DOHH2 (cell line): Measurements from ENCODE around the gene RNF2.

Experiments
- H3F3A ChIP-seq: fragments of 200-600 bp; sonication (generic), shearing (Covaris generic); 2 replicates; pipeline ENCODE4 v1.6.0; 2016; ENCODE audit warnings: antibody characterized with exemption, mild to moderate bottlenecking; ENCODE audit not compliant: control insufficient read depth, insufficient read depth
- H3K27ac ChIP-seq: fragments of 200-600 bp; sonication (generic); 2 replicates; pipeline ENCODE4 v1.5.1; 2014; ENCODE audit warnings: low read depth, mild to moderate bottlenecking, low read length, moderate library complexity
- H3K27me3 ChIP-seq: fragments of 200-600 bp; sonication (generic); 2 replicates; pipeline ENCODE4 v1.6.1; 2014; ENCODE audit warnings: mild to moderate bottlenecking, low read length, mixed read lengths; ENCODE audit not compliant: control insufficient read depth
- H3K36me3 ChIP-seq: fragments of 200-600 bp; sonication (generic); 2 replicates; pipeline ENCODE4 v1.6.1; 2014; ENCODE audit warnings: mild to moderate bottlenecking, low read length, moderate library complexity, mixed read lengths; ENCODE audit not compliant: control insufficient read depth
- H3K4me1 ChIP-seq: fragments of 200-600 bp; sonication (generic); 2 replicates; pipeline ENCODE4 v1.6.1; 2014; ENCODE audit warnings: mild to moderate bottlenecking, low read length, mixed read lengths; ENCODE audit not compliant: control insufficient read depth
- H3K4me2 ChIP-seq: fragments of 200-600 bp; sonication (generic); 2 replicates; pipeline ENCODE4 v1.6.0; 2014; ENCODE audit warnings: mild to moderate bottlenecking, low read length, moderate library complexity
- H3K4me3 ChIP-seq: fragments of 200-600 bp; sonication (generic); 2 replicates; pipeline ENCODE4 v1.5.1; 2014; ENCODE audit warnings: mild to moderate bottlenecking, low read length, mixed read lengths
- H3K79me2 ChIP-seq: fragments of 200-600 bp; sonication (generic); 2 replicates; pipeline ENCODE4 v1.6.1; 2014; ENCODE audit warnings: mild to moderate bottlenecking, low read length, mixed read lengths; ENCODE audit not compliant: control insufficient read depth
- H3K9me2 ChIP-seq: fragments of 200-600 bp; sonication (generic); replicated peaks from 2 replicates; pipeline ENCODE4 v1.6.1; 2014; ENCODE audit warnings: mild to moderate bottlenecking, low read length, mixed read lengths; ENCODE audit not compliant: control insufficient read depth
- H3K9me3 ChIP-seq: fragments of 200-600 bp; sonication (generic); 2 replicates; pipeline ENCODE4 v1.6.1; 2014; ENCODE audit warnings: antibody characterized with exemption, low read length, mixed read lengths; ENCODE audit not compliant: control insufficient read depth, insufficient read depth
- H4K20me1 ChIP-seq: fragments of 200-600 bp; sonication (generic); 2 replicates; pipeline ENCODE4 v1.6.0; 2014; ENCODE audit warnings: low read depth, mild to moderate bottlenecking, antibody characterized with exemption, low read length, moderate library complexity; ENCODE audit not compliant: control insufficient read depth, insufficient read depth
- EZH2phosphoT487 ChIP-seq: fragments of 200-600 bp; sonication (generic); IDR thresholded peaks from 2 replicates; pipeline ENCODE4 v1.6.1; 2017; ENCODE audit warnings: borderline replicate concordance, mild to moderate bottlenecking, antibody characterized with exemption, low read length, moderate library complexity, mixed read lengths
- TF ChIP-seq, protein P1 (sequence below): fragments of 200-600 bp; sonication (generic); IDR thresholded peaks from one replicate; pipeline ENCODE4 v1.5.1; 2014; ENCODE audit warnings: antibody characterized with exemption, mild to moderate bottlenecking, low read depth, low read length; ENCODE audit not compliant: poor library complexity, severe bottlenecking

The RNF2 gene

DNA sequence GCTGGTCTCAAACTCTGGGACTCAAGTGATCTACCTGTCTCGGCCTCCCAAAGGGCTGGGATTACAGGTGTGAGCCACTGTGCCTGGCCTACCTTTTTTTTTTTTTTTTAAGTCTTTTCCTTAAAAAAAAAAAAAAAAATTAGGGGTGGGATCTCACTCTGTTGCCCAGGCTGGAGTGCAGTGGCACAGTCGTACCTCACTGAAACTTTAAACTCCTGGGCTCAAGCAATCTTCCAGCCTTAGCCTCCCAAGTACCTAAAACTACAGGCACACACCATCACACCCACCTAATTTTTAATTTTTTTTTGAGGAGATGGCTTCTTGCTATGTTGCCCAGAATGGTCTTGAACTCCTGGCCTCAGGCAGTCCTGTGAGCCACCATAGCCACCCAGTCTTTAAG lies 38.5 kb downstream of the RNF2 start:
- Histone ChIP-seq H3K36me3 (peaks cover 10% of the 10 kb centered on the region), H3K4me3 (no peak overlapping the region), H3K9me3 (no peaks in the 10 kb centered on the region), H3F3A (no peaks in the 10 kb centered on the region), H3K9me2 (no peaks in the 10 kb centered on the region), H3K4me1 (no peaks in the 10 kb centered on the region), H4K20me1 (no peaks in the 10 kb centered on the region), H3K27ac (no peak overlapping the region), H3K27me3 (no peaks in the 10 kb centered on the region), H3K4me2 (no peak overlapping the region), H3K79me2 (peaks cover 68% of the 10 kb centered on the region)
- TF ChIP-seq, protein P1, sequence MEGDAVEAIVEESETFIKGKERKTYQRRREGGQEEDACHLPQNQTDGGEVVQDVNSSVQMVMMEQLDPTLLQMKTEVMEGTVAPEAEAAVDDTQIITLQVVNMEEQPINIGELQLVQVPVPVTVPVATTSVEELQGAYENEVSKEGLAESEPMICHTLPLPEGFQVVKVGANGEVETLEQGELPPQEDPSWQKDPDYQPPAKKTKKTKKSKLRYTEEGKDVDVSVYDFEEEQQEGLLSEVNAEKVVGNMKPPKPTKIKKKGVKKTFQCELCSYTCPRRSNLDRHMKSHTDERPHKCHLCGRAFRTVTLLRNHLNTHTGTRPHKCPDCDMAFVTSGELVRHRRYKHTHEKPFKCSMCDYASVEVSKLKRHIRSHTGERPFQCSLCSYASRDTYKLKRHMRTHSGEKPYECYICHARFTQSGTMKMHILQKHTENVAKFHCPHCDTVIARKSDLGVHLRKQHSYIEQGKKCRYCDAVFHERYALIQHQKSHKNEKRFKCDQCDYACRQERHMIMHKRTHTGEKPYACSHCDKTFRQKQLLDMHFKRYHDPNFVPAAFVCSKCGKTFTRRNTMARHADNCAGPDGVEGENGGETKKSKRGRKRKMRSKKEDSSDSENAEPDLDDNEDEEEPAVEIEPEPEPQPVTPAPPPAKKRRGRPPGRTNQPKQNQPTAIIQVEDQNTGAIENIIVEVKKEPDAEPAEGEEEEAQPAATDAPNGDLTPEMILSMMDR, result no peak
- no peak for TF ChIP-seq EZH2phosphoT487

DNA sequence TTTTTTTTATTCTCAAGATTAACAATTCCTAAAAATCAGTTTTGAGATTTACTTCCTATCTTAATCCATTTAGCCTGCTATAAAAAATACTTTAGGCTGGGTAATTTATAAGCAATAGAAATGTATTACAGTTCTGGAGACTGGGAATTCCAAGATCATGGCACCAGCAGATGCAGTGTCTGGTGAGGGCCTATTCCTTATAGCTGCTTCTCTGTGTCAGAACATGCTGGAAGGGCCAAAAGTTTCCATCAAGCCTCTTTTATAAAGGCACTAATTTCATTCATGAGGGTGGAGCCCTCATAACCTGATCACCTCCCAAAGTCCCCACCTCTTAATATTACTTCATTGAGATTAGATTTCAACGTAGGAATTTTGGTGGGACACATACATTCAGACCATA lies 41.7 kb downstream of the RNF2 start:
- Histone ChIP-seq H4K20me1 (no peaks in the 10 kb centered on the region), H3F3A (no peaks in the 10 kb centered on the region), H3K9me2 (no peaks in the 10 kb centered on the region), H3K9me3 (no peaks in the 10 kb centered on the region), H3K4me1 (no peaks in the 10 kb centered on the region), H3K4me2 (no peak overlapping the region), H3K79me2 (peaks cover 37% of the 10 kb centered on the region), H3K36me3 (peaks cover 14% of the 10 kb centered on the region), H3K27ac (no peak overlapping the region), H3K4me3 (no peak overlapping the region), H3K27me3 (no peaks in the 10 kb centered on the region)
- TF ChIP-seq EZH2phosphoT487, result no peak
- TF ChIP-seq, protein P1, result no peak

DNA sequence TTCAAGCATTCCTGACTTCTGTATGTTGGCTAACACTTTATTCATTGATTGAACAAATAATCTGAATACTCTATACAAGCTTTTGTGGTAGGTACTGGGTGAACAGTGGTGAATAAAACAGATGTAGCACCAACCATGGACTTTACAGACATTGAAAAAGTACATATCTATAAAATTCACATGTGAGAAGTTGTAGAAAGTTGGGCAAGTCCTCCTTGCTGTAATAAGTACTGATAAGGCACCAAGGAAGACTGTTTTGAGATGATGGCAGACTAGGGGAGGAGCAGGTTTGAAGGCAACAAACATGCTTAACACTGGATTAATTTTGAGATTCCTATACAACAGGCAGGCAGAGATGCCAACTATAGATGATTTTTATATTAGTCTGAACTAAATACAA lies 42.4 kb downstream of the RNF2 start:
- H3K79me2 ChIP-seq, result peaks cover 33% of the 10 kb centered on the region
- no peaks in the 10 kb centered on the region for H3K9me2 ChIP-seq
- H3K27me3 ChIP-seq, result no peaks in the 10 kb centered on the region
- H3K4me2 ChIP-seq, result no peak overlapping the region
- no peak for TF ChIP-seq EZH2phosphoT487
- TF ChIP-seq, protein P1, result no peak
- H3F3A ChIP-seq, result no peaks in the 10 kb centered on the region
- H3K4me3 ChIP-seq, result no peak overlapping the region
- peaks cover 14% of the 10 kb centered on the region for H3K36me3 ChIP-seq
- no peaks in the 10 kb centered on the region for H3K4me1 ChIP-seq
- H3K27ac ChIP-seq, result no peak overlapping the region
- H3K9me3 ChIP-seq, result no peaks in the 10 kb centered on the region
- no peaks in the 10 kb centered on the region for H4K20me1 ChIP-seq

DNA sequence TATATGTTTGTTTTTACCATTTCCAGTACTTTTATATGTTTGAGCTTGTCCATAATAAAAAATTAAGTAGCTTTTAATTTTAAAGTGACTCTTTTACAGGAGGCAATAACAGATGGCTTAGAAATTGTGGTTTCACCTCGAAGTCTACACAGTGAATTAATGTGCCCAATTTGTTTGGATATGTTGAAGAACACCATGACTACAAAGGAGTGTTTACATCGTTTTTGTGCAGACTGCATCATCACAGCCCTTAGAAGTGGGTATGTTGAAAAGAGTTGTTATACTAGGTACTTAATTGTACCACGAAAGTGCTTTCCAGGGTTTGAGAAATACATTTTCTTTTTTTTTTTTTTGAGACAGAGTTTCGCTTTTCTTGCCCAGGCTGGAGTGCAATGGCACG lies 46.1 kb downstream of the RNF2 start:
- Histone ChIP-seq H3K4me1 (no peaks in the 10 kb centered on the region), H3K27me3 (no peaks in the 10 kb centered on the region), H3K9me2 (no peaks in the 10 kb centered on the region), H3K36me3 (peaks cover 30% of the 10 kb centered on the region), H3K4me3 (no peak overlapping the region), H4K20me1 (no peaks in the 10 kb centered on the region), H3K27ac (no peak overlapping the region), H3K9me3 (no peaks in the 10 kb centered on the region), H3K79me2 (peaks cover 3% of the 10 kb centered on the region), H3F3A (no peaks in the 10 kb centered on the region), H3K4me2 (no peak overlapping the region)
- TF ChIP-seq, protein P1, result no peak
